ENCODE results near the gene C1RL.
A peak's percentile ranks its signal among the peaks of the same experiment; 100 is the strongest.

The C1RL gene

GRCh38 chr12:7136676-7137075, 27.7 kb upstream of the C1RL start:
- DNase-seq (ENCODE audit: low spot score) = no peak

- no peak for DNase-seq (ENCODE audit: low spot score)
These were observed 27.1 kb upstream of the C1RL start for GRCh38 chr12:7136071-7136470.

GRCh38 chr12:7134396-7135166, 25.6 kb upstream of the C1RL start:
- DNase-seq (ENCODE audit: low spot score) = no peak

- no peak for DNase-seq (ENCODE audit: low spot score)
These were observed 22.5 kb upstream of the C1RL start for GRCh38 chr12:7131502-7131866.

- DNase-seq (ENCODE audit: low spot score) = no peak
These were observed 21.9 kb upstream of the C1RL start for GRCh38 chr12:7130701-7131501.

- no peak for DNase-seq (ENCODE audit: low spot score)
These were observed 21.1 kb upstream of the C1RL start, which contains the start of gene CLSTN3 for GRCh38 chr12:7129872-7130691. Gene CLSTN3 (plus strand): TSS chr12:7130371. CDS start chr12:7130649, 278 bp downstream.

GRCh38 chr12:7129287-7129871, 20.4 kb upstream of the C1RL start:
- no peak for DNase-seq (ENCODE audit: low spot score)

GRCh38 chr12:7128681-7129286, 19.8 kb upstream of the C1RL start, which contains the start of gene RBP5:
Gene RBP5 (minus strand): TSS chr12:7128889. CDS start chr12:7128775, 114 bp downstream.
- no peak for DNase-seq (ENCODE audit: low spot score)

GRCh38 chr12:7127916-7128626, 19.1 kb upstream of the C1RL start:
- no peak for DNase-seq (ENCODE audit: low spot score)

GRCh38 chr12:7125632-7126227, 16.7 kb upstream of the C1RL start:
- no peak for DNase-seq (ENCODE audit: low spot score)

GRCh38 chr12:7123806-7124522, 14.9 kb upstream of the C1RL start:
- DNase-seq (ENCODE audit: low spot score) = no peak

- DNase-seq (ENCODE audit: low spot score) = peak; percentile 18
These were observed 14.1 kb upstream of the C1RL start for GRCh38 chr12:7122811-7123769.

GRCh38 chr12:7121324-7121723, 12.3 kb upstream of the C1RL start:
- DNase-seq (ENCODE audit: low spot score) = no peak

GRCh38 chr12:7120166-7120565, 11.2 kb upstream of the C1RL start:
- no peak for DNase-seq (ENCODE audit: low spot score)

- no peak for DNase-seq (ENCODE audit: low spot score)
These were observed 9.9 kb upstream of the C1RL start for GRCh38 chr12:7118881-7119280.

GRCh38 chr12:7117670-7118069, 8.7 kb upstream of the C1RL start:
- DNase-seq (ENCODE audit: low spot score) = no peak

- DNase-seq (ENCODE audit: low spot score) = no peak
These were observed 7.9 kb upstream of the C1RL start for GRCh38 chr12:7116916-7117315.

GRCh38 chr12:7116196-7116595, 7.2 kb upstream of the C1RL start:
- DNase-seq (ENCODE audit: low spot score) = no peak

GRCh38 chr12:7114851-7115250, 5.8 kb upstream of the C1RL start:
- DNase-seq (ENCODE audit: low spot score) = no peak
